HG02763 (cell line): ENCODE measurements around the gene IFNL1.
"Not testable (repeated sequence)": the region's sequence is repeated elsewhere in the genome, so short reads cannot be mapped to it uniquely, and the experiment has no call there.

Experiments
- ATAC-seq: cut with Tn5 transposase; IDR thresholded peaks from one replicate; pipeline ENCODE4 v1.9.1; 2021; ENCODE audit warnings: mild to moderate bottlenecking, moderate library complexity; ENCODE audit not compliant: unreplicated experiment

Gene IFNL1

DNA sequence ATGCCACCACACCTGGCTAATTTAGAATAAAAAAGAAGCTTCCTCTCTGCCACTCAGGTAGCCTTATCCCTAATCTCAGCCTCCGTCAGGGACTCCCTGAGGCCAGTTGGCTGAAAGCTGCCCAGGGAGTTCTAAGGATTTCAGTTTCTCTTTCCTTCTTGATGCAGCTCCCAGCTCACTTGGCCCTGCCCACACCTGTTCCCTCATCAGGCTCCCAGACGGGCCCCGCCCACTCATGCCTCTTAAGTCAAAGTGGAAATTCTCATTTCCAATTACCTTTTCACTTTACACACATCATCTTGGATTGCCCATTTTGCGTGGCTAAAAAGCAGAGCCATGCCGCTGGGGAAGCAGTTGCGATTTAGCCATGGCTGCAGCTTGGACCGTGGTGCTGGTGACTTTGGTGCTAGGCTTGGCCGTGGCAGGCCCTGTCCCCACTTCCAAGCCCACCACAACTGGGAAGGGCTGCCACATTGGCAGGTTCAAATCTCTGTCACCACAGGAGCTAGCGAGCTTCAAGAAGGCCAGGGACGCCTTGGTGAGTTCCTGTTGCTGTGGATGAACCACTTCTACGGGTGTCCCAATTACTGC lies at the start of gene IFNL1:
Gene IFNL1, plus strand, starts transcription at position 353 of the 591 bp plus-strand sequence. Its CDS starts 15 bp downstream, at position 368.
- no peak for ATAC-seq

DNA sequence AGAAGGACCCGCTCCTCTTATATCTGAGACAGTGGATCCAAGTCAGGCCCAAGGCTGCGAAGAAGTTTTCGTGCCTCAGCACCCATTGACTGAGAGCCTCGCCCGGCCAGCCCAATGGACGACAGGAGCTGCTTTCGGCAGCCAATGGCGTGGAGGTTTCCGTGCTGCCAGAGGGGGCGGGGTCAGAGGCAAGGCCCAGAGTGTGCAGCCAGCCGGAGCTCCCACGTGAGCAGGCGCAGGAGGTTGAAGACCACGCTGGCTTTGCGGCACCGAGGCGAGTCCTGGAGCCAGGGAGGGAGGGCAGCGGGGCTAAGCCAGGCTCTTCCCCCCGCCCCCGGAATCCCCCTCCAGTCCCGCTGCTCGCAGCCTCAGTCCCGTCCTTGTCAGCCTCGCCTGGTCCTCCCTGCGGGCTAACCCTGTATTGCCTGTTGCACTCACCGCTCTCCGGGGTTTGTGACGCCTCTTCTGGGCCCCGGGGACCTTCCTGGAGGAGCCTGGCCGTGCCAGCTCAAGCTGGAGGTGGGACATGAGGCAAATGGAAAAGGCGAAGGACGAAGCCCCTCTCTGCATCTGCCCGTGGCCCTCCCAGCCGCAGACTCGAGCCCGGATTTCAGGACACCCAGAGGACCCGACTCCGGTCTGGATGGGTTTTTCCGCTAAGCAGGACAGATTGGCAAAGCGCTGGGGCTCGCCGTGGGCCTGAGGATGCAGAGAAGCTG lies 49.1 kb upstream of the IFNL1 start:
- no peak for ATAC-seq

DNA sequence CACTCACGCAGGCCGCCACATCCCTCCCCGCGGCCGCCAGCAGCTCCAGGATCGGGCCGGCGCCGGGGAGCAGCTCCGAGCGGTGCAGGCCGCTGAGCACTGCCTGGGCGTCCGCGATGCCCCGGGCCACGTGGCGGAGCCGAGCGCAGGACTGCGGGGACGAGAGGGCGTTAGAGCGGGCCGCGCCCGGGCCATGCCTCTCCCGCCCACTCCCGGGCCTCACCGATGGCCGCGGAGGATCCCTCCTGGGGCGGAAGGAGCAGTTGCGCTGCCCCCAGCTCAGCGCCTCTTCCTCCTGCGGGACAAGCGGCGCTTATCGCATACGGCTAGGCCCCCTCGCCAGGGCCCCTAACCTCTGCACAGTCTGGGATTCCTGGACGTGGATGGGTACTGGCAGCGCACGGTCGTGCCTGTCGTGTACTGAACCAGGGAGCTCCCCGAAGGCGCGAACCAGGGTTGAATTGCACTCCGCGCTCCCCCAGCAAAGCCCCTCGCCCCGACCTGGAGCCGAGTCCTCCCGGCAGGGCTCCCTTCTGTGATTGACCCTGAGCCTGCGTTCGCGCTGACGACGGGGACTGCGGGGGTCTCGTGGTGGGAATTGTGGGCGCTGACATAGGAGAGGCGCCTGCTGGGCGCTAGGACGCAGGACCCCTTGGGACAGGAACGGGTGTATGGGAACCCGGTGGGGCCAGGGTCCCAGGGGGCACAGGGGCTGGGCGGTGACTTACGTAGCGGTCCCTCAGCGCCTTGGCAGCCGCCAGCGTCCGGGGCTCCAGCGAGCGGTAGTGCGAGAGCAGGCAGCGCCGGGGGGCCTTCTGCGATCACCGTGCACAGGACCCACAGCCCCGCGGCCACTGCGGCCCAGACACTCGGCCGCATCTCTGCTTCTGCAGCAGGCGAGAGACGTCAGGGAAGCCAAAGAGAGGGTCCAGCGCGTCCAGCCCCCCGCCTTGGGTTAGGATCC lies 48.2 kb upstream of the IFNL1 start:
- ATAC-seq = no peak

DNA sequence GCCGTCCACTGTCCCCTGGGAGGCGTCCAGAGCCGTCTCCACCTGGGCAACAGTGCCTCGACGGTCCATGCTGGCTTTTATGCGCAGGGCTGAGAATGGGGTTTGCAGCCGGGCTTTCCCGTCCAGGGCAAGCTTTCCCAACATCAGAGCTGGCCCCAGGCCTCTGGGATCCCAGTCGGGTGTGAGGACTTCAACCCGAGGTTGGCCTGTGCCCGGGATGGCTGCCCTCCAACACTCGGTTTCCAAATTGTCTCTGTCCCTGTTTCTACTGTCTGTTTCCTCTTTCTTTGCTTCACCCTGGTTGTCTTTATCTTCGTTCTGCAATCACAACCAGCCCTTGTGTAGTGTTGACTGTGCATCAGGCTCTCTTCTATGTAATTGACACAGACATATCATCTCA lies 47.4 kb upstream of the IFNL1 start, which contains the start of gene IFNL4:
Gene IFNL4, minus strand, starts transcription at position 51 of the 400 bp plus-strand sequence.
- no peak for ATAC-seq

DNA sequence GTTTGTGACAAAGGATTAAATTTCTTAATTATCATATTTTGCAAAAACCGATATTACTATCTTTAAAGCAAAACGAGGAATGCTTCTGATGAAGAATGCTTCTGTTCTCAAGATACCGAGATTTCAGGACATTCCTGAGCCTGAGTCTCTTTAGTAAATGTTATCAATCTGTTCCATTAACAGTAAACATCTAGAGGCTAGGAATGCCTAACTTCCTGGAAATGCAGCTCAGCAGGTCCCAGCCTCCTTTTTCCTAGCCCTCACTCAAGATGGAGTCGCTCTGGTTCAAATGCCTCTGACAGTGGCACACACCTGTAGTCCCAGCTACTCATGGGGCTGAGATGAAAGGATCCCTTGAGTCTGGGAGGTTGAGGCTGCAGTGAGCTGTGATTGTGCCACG lies 45.1 kb upstream of the IFNL1 start:
- no peak for ATAC-seq

DNA sequence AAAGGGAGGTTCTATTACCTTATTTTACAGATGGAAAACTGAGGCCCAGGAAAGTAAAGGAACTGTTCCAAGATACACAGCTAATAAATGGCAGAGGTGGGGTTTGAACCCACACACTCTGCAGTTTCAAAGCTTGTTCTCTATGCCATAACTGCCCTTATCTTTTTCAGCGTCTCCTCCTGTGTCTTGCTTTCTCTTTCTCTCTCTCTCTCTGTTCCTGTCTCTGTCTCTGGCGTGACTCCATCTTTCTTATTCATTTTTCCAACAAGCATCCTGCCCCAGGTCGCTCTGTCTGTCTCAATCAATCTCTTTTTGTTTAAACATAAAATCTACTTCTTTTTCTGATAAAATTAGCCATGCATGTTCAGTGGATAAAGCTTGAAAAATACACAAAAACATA lies 44.4 kb upstream of the IFNL1 start:
- no peak for ATAC-seq

DNA sequence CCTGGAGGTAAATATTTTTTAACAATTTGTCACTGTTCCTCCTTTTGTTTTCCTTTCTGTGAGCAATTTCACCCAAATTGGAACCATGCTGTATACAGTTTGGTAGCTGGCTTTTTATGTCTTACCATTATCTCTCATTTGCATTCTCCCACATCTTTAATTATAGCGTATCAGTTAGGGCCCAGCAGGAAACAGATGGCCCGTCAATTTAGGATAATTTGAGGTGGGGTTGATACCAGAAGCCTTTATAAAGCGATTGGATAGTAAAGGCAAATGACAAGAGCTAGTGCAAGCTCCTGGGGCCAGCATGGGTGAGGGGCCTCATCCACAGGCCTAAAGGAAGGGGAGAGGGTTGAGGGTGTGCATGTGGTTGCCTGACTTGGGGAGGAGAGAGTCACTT lies 43.7 kb upstream of the IFNL1 start:
- ATAC-seq = no peak

DNA sequence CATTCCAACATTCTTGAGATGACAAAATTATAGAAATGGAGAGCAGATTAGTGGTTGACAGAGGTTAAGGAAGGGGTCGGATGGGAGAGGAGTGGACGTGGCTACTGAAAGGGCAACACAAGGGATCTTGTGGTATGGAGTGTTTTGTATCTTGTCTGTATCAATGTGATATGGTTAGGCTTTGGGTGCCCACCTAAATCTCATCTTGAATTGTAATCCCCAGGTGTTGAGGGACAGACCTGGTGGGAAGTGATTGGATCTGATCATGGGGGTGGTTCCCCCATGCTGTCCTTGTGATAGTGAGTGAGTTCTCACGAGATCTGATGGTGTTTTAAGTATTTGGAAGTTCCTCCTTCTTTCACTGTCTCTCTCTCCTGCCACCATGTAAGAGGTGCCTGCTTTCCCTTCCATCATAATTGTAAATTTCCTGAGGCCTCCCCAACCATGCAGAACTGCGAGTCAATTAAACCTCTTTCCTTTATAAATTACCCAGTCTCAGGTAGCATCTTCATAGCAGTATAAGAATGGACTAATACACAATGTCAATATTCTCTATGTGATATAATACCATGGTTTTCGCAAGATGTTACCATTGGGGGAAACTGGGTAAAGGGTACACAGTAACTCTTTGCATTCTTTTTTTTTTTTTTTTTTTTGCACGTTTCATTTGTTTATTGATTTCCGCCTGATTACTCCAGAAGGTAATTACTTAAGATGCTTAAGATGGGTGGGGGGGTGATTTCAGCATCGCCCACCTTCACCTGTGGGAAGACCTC lies 42.6 kb upstream of the IFNL1 start:
- no peak for ATAC-seq

DNA sequence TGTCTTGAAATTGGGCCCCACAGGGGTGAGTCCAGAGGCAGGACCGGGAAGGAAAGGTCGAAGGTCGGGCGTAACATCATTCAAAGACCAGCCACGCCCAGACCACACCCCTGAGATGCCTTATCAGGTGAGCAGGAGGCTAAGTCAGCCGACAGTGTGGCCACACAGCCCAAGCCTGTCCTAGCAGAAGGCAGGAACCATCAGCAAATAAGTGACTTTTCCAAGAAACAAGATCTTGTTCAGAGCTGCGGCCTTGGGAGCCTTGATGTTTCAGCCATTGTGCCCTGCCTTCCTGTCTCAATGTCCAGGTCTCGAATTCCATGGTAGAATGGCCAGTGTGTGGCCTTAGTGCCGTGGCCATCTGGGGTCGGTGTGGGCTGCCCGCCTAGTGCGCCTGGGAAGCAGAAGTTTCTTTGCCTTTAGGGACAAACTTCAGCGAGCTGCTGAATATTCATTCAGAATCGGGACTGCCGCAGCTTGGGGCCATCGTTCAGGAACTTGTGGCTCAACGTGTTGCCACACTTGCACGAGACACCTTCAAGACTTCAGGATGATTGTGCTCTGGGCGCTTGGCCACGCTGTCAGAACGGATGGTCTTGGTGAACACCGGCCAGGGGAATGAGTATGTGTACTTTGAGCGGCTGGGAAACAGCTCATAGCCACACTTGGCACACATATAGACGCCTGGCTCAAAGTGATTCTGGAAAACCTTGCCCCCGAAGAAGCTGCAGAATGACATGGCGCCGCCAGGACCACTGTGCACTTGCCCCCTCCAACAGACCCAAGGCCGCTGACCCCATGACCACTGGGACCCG lies 41.5 kb upstream of the IFNL1 start:
- ATAC-seq = no peak

DNA sequence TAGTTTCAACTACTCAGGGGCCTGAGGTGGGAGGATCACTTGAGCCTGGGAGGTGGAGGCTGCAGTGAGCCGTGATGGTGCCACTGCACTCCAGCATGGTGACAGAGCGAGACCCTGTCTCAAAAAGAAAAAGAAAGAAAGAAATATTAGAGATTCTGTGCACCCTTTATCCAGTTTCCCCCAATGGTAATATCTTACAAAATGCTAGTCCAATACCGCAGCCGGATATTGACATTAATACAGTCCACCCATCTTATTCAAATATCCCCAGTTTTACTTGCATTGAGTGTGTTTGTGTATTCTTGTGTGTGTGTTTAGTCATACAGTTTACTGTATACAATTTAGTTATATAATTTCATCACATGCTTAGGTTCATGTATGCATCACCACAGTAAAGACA lies 39.0 kb upstream of the IFNL1 start:
- ATAC-seq = no peak

DNA sequence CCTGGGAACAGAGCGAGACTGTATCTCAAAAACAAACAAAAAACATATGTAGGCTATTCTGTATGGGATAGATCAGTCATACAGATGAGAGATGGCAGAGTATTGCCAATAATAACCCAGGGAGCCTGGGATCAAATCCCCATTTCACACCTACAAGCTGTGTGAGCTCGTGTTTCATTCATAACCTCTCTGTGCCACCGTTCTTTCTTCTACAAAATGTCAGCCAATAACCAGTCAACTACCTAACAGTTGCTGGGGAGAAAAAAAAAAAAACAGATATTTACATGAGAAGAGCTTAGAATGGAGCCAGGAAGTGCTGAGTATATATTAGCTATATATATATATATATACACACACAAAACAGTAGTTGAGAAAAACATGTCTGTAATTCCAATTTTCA lies 34.5 kb upstream of the IFNL1 start:
- no peak for ATAC-seq

DNA sequence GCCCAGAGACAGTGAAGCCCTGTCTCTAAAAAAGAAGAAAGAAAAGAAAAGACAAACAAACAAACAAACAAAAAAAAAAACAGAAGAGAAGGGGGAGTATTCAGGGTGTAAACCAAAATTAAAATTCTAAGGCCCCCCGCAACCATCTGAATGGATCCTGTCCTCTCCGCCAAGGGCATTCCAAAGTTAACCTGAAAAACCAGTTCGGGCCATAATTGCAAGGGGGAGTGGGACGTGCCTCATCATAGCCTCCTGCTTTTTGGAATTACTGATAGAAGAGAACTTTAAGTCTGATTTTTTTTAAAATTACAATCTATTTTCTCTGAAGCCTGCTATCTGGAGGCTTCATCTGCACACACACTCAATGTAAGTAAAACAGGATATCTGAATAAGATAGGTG lies 33.7 kb upstream of the IFNL1 start:
- ATAC-seq = no peak

DNA sequence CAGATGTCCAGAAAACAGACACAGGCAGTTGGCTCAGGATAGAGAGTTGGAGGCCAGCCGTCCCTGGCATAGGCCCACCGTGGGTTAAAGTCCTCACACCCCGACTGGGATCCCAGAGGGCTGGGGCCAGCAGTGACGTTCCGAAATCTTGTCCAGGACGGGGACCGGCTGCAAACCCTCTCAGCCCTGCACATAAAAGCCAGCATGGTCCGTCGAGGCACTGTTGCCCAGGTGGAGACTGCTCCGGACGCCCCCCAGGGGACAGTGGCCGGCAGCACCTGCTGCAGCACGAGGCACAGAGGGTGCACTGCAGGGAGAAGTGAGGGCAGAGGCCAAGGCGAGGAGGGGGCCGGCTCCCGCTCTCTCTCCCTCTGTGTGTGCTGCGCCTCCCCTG lies 32.3 kb upstream of the IFNL1 start:
- no peak for ATAC-seq

DNA sequence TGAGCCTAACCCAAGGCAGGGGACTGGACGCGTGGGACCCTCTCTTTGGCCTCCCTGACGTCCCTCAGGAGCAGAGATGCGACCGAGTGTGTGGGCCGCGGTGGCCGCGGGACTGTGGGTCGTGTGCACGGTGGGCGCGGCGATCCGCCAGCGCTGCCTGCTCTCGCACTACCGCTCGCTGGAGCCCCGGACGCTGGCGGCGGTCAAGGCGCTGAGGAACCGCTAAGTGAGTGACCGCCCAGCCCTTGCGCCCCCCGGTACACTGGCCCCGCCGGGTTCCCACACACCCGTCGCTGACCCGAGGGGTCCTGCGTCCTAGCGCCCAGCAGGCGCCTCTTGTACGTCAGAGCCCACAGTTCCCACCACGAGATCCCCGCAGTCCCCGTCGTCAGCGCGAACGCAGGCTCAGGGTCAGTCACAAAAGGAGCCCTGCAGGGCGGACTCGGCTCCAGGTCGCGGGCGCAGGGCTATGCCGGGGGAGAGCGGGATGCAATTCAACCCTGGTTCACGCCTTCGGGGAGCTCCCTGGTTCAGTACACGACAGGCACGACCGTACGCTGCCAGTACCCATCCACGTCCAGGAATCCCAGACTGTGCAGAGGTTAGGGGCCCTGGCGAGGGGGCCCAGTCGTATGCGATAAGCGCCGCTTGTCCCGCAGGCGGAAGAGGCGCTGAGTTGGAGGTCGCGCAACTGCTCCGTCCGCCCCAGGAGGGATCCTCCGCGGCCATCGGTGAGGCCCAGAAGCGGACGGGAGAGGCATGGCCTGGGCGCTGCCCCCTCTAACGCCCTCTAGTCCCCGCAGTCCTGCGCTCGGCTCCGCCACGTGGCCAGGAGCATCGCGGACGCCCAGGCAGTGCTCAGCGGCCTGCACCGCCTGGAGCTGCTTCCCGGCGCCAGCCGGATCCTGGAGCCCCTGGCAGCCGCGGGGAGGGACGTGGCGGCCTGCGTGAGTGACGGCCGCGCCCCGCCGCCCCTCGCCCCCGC lies 31.6 kb upstream of the IFNL1 start:
- ATAC-seq = no peak

DNA sequence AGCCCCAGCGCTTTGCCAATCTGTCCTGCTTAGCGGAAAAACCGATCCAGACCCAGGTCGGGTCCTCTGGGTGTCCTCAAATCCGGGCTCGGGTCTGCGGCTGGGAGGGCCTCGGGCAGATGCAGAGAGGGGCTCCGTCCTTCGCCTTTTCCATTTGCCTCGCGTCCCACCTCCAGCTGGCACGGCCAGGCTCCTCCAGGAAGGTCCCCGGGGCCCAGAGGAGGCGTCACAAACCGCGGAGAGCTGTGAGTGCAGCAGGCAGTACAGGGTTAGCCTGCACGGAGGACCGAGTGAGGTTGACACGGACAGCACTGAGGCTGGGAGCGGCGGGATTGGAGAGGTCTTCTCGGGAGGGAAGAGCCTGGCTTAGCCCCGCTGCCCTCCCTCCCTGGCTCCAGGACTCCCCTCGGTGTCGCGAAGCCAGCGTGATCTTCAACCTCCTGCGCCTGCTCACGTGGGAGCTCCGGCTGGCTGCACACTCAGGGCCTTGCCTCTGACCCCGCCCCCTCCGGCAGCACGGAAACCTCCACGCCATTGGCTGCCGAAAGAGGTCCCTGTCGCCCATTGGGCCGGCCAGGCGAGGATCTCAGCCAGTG lies 30.8 kb upstream of the IFNL1 start:
- no peak for ATAC-seq

DNA sequence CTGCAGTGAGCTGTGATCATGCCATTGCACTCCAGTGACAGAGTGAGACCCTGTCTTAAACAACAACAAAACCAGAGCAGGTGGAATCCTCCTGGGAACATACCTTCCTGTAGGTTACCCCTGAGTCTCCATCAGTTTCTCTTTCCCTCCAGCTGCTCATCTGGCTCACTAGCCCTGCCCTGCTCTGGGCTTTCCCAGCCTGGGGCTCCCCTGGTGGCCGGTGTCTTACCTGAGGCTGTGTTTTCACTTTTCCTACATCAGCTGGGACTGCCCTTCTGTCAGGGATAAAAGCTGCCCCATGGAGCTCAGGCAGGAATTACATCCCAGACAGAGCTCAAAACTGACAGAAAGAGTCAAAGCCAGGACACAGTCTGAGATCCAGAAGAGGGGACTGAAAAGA lies 28.1 kb upstream of the IFNL1 start, which contains the start of gene IFNL2:
Gene IFNL2, plus strand, starts transcription at position 312 of the 400 bp plus-strand sequence. CDS start 173 bp downstream, outside the sequence.
- ATAC-seq = not testable (repeated sequence)

DNA sequence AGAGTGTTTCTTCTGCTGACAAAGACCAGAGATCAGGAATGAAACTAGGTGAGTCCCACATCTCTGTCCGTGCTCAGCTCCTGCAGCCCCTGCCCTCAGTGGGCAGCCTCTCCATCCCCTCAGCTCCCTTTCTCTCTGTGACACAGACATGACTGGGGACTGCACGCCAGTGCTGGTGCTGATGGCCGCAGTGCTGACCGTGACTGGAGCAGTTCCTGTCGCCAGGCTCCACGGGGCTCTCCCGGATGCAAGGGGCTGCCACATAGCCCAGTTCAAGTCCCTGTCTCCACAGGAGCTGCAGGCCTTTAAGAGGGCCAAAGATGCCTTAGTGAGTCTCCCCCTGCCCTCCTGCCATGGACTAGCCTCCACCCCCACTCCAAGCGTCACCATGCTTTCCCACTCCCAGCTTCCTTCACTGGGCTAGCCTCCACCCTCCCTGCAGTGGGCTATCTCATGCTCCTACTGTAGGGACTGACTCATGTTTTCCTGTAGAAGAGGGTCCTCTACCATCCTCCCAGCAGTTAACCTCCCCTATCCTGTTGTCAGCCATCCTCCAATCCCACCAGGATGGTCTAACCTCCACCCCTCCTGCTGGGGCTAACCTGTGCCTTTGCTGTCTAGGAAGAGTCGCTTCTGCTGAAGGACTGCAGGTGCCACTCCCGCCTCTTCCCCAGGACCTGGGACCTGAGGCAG lies 27.5 kb upstream of the IFNL1 start:
- ATAC-seq = not testable (repeated sequence)

DNA sequence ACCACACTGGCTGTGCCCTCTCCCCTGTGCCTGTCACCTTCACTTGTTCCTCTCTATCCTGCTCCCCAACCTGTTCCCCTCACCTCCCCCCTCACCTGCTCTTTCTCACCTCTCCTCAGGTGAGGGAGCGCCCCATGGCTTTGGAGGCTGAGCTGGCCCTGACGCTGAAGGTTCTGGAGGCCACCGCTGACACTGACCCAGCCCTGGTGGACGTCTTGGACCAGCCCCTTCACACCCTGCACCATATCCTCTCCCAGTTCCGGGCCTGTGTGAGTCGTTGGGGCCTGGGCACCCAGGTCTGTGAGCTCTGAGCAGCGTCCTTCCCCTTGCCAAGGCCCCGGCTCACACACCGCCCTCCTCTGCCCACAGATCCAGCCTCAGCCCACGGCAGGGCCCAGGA lies 26.8 kb upstream of the IFNL1 start:
- ATAC-seq = not testable (repeated sequence)
